ENCODE data around the gene KCNC1.

KCNC1 gene

DNA sequence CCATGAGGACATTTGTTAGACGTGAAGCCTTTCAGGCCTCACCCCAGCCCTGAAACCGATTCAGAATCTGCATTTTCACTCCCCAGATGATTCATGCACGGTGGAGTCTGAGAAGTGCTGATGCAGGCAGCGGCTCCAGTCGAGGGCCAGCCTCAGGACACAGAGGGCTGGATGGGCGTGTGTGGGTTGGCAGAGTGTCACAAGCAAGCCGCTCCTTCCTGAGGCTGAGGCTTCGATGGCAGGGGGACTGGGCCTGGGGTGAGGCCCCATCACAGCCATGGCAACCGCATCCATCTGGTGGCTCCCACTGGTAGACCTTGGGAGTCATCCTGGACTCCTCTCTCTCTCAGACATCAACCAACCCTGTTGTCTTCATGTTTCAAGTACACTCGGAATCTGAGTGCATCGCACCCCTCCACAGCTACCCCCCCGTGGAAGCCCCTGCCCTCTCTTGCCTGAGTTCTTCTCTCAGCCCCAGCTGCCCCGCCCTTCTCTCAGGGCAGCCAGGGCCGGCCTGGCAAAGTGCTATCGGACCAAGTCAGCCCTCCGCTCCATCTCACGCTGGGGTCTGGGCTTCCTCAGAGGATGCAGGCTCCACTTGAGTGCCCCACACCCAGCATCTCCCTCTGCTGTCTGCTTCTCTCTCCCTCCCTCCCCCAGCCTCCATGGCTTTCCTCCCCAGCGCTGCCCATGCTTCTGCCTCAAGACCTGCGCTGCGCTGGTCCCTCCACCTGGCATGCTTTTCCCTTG, 10.6 kb downstream of the KCNC1 start:
- Histone ChIP-seq H3K27me3 (ENCODE audit: control insufficient read depth in 1 of 2, insufficient read depth in 2 of 2, low read length in 2 of 2) (no peaks in the 10 kb centered on the region), H3K9ac (ENCODE audit: low read depth in 1 of 2, low read length in 2 of 2) (no peak overlapping the region), H3K4me3 (ENCODE audit: low read depth in 1 of 2, low read length in 2 of 2) (no peak overlapping the region), H3K27ac (ENCODE audit: low read depth, low read length) (no peak overlapping the region), H3K4me1 (ENCODE audit: control insufficient read depth in 1 of 2, insufficient read depth in 2 of 2, low read length in 2 of 2) (peaks cover 0 to under 1% of the 10 kb centered on the region in 2 donors), H3K9me3 (ENCODE audit: control insufficient read depth in 1 of 2, low read length in 2 of 2) (no peaks in the 10 kb centered on the region), H3K36me3 (ENCODE audit: control insufficient read depth in 1 of 2, insufficient read depth in 2 of 2, low read length in 2 of 2) (no peaks in the 10 kb centered on the region)

DNA sequence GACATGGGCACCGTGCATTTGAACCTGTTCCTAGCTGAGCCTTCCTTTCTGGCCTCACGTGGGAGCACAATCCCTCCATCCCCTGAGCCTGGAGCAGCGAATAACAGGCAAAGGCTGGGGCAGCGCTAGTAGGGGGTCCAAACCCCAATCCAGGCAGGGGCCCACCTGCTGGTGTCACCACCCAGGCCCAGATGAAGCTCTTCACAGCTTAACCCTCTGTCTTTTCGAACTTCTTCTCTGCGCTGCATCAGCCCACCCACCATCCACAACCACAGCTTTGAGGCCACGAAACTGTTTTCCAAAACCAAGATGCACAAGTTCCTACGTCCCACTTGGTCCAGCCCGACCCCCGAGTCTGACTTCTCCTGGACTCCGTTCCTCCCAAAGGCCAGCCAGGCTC, 11.5 kb downstream of the KCNC1 start:
- H3K9me3 ChIP-seq (ENCODE audit: control insufficient read depth in 1 of 2, low read length in 2 of 2) = no peaks in the 10 kb centered on the region
- no peaks in the 10 kb centered on the region for H3K36me3 ChIP-seq (ENCODE audit: control insufficient read depth in 1 of 2, insufficient read depth in 2 of 2, low read length in 2 of 2)
- no peak overlapping the region for H3K27ac ChIP-seq (ENCODE audit: low read depth, low read length)
- H3K27me3 ChIP-seq (ENCODE audit: control insufficient read depth in 1 of 2, insufficient read depth in 2 of 2, low read length in 2 of 2) = no peaks in the 10 kb centered on the region
- no peak overlapping the region for H3K9ac ChIP-seq (ENCODE audit: low read depth in 1 of 2, low read length in 2 of 2)
- peaks cover 0 to 10% of the 10 kb centered on the region in 2 donors for H3K4me1 ChIP-seq (ENCODE audit: control insufficient read depth in 1 of 2, insufficient read depth in 2 of 2, low read length in 2 of 2)
- H3K4me3 ChIP-seq (ENCODE audit: low read depth in 1 of 2, low read length in 2 of 2) = no peak overlapping the region

DNA sequence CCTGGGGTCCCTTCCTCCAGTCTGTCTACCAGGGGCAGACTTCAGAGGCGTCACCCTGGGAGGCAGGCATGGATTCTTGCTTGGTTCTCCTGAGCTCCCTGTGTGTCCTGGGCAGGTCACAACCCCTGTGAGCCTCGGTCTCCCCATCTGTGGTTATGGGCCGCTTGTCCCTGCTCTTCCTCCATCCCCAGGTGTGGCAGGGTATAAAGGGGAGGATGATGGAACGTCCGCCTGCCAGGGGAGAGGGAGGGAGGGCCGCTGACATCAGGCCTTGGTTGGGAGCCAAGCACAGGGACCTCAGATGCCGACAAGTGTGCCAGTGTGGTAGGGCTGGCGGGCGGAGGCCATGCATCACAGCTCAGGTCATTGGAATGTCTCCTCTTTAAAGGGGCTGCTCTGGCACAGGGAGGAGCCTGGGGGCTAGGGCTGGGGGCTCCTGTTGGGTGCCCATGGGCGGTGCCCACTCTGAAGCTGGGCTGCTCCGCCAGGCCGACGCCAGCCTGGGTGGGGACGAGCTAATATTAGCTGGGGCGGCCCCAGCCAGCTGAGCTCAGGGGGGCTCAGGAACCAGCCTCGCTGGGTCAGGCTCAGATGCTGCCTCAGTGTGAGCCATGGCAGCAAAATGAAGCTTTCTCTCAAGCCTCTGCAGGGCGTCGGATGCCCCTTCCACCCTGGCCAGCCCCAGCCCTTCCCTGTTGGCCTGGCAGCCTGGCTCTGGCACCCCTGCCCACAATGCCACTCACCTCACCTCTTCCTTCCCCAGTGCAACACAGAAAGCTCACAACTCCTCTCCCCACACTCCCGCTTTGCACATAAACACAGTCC, 12.8 kb downstream of the KCNC1 start:
- Histone ChIP-seq H3K9ac (ENCODE audit: low read depth in 1 of 2, low read length in 2 of 2) (no peak overlapping the region), H3K27me3 (ENCODE audit: control insufficient read depth in 1 of 2, insufficient read depth in 2 of 2, low read length in 2 of 2) (no peaks in the 10 kb centered on the region), H3K27ac (ENCODE audit: low read depth, low read length) (no peak overlapping the region), H3K36me3 (ENCODE audit: control insufficient read depth in 1 of 2, insufficient read depth in 2 of 2, low read length in 2 of 2) (no peaks in the 10 kb centered on the region), H3K4me1 (ENCODE audit: control insufficient read depth in 1 of 2, insufficient read depth in 2 of 2, low read length in 2 of 2) (peaks cover 0 to 10% of the 10 kb centered on the region in 2 donors), H3K4me3 (ENCODE audit: low read depth in 1 of 2, low read length in 2 of 2) (no peak overlapping the region), H3K9me3 (ENCODE audit: control insufficient read depth in 1 of 2, low read length in 2 of 2) (no peaks in the 10 kb centered on the region)

DNA sequence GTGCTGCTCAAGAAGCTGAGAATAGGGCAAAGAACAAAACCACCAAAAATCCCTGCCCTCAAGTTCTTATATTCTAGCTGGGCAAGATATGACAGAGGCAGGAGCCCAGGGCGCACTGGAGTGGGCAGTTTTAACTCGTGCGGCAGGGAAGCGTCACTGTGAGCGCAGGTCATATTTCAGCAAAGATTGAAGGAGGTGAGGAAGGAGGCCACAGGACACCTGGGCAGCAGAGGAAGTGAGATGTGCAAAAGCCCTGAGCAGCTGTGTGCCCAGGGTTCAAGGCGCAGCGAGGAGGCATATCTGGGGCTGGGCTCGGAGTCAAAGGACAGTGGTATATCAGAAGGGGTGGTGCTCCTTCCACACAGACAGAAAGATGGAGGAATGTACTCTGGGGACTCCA, 13.5 kb downstream of the KCNC1 start:
- Histone ChIP-seq H3K4me1 (ENCODE audit: control insufficient read depth in 1 of 2, insufficient read depth in 2 of 2, low read length in 2 of 2) (peaks cover 0 to 10% of the 10 kb centered on the region in 2 donors), H3K9ac (ENCODE audit: low read depth in 1 of 2, low read length in 2 of 2) (no peak overlapping the region), H3K27ac (ENCODE audit: low read depth, low read length) (no peak overlapping the region), H3K4me3 (ENCODE audit: low read depth in 1 of 2, low read length in 2 of 2) (no peak overlapping the region), H3K36me3 (ENCODE audit: control insufficient read depth in 1 of 2, insufficient read depth in 2 of 2, low read length in 2 of 2) (no peaks in the 10 kb centered on the region), H3K9me3 (ENCODE audit: control insufficient read depth in 1 of 2, low read length in 2 of 2) (no peaks in the 10 kb centered on the region), H3K27me3 (ENCODE audit: control insufficient read depth in 1 of 2, insufficient read depth in 2 of 2, low read length in 2 of 2) (no peaks in the 10 kb centered on the region)

DNA sequence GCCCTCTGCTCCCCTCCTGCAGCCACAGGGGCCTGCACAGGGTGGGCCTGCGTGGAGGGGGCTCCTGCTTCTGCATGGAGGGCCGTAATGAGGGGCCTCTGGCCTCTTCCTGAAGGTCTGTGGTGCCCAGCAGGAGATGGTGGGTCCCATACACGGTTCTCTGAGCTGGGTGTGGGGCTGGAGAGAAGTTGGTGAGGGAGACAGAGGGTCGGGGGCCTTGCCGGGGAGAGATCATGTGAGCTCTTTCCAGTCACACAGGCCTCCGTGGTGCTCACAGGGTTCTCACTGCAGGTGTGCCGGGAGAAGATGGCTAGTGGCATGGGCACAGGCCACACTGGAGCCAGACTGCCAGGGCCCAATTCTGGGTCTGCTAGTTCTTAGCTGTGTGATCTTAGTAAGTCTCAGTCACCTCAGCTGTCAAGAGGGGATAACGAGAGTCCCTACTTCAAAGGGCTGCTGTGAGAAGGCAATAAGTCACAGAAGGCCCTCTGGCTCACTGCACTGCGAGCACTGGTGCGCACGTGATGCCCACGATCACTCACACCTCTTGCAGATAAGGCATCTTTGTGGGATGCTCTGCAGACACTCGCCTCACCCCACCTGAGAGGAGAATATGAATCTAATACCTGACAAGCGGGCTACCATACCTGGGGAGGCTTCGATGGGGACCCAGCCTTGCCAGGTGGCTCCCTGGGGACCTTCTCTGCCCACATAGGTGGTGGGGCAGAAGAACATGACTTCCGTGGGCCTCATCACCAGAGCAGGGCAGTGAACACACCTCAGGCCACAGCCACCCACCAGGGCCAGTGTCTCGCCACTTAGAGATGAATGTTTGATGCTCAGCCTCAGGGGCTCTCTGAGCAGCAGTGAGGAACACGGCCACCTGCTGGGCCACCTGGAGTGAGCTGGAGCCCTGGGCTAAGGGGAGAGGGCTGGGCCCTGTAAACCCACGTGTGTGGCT, 14.5 kb downstream of the KCNC1 start:
- no peaks in the 10 kb centered on the region for H3K27me3 ChIP-seq (ENCODE audit: control insufficient read depth in 1 of 2, insufficient read depth in 2 of 2, low read length in 2 of 2)
- H3K27ac ChIP-seq (ENCODE audit: low read depth, low read length) = no peak overlapping the region
- no peaks in the 10 kb centered on the region for H3K9me3 ChIP-seq (ENCODE audit: control insufficient read depth in 1 of 2, low read length in 2 of 2)
- no peaks in the 10 kb centered on the region for H3K36me3 ChIP-seq (ENCODE audit: control insufficient read depth in 1 of 2, insufficient read depth in 2 of 2, low read length in 2 of 2)
- H3K4me1 ChIP-seq (ENCODE audit: control insufficient read depth in 1 of 2, insufficient read depth in 2 of 2, low read length in 2 of 2) = peaks cover 0 to 10% of the 10 kb centered on the region in 2 donors
- no peak overlapping the region for H3K4me3 ChIP-seq (ENCODE audit: low read depth in 1 of 2, low read length in 2 of 2)
- H3K9ac ChIP-seq (ENCODE audit: low read depth in 1 of 2, low read length in 2 of 2) = no peak overlapping the region

DNA sequence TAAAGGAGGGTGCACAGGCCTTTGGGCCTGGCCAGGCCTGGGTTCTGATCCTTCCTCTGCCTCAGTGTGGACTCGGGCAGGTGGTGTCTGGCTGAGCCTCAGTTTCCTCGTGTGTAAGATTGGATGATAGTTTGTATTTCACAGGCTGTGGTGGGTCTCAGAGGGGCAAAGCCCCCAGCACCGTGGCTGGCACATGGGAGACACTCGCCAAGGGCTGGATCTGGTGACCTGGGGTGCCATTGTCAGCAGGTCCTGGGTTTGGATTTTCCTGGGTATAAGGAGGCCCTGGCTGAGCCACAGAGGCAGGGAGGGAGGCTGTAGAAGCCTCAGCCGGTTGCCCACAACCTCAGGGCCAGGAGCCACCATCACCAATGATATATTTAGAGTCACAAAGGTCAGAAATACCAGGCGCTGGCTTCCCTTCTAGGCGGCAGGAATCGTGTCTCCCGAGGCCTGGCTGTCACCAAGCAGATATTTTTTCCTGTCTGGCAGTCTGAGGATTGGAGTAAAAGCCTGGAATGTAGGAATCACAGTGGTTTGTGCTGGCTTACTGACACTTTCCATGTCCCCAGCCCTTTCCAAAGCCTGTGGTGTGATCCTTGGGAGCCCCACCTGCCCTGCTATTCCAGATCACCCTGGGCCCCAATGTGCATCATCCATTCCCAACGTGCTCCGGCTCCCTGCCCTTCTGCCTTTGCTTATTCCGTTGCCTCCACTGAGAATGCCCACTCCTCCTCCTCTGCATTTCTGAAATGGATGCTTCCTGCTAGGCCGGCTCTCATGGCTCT, 15.6 kb downstream of the KCNC1 start:
- H3K4me3 ChIP-seq (ENCODE audit: low read depth in 1 of 2, low read length in 2 of 2) = no peak overlapping the region
- no peaks in the 10 kb centered on the region for H3K9me3 ChIP-seq (ENCODE audit: control insufficient read depth in 1 of 2, low read length in 2 of 2)
- peaks cover 0 to 10% of the 10 kb centered on the region in 2 donors for H3K4me1 ChIP-seq (ENCODE audit: control insufficient read depth in 1 of 2, insufficient read depth in 2 of 2, low read length in 2 of 2)
- H3K27me3 ChIP-seq (ENCODE audit: control insufficient read depth in 1 of 2, insufficient read depth in 2 of 2, low read length in 2 of 2) = no peaks in the 10 kb centered on the region
- no peaks in the 10 kb centered on the region for H3K36me3 ChIP-seq (ENCODE audit: control insufficient read depth in 1 of 2, insufficient read depth in 2 of 2, low read length in 2 of 2)
- H3K27ac ChIP-seq (ENCODE audit: low read depth, low read length) = no peak overlapping the region
- H3K9ac ChIP-seq (ENCODE audit: low read depth in 1 of 2, low read length in 2 of 2) = no peak overlapping the region

DNA sequence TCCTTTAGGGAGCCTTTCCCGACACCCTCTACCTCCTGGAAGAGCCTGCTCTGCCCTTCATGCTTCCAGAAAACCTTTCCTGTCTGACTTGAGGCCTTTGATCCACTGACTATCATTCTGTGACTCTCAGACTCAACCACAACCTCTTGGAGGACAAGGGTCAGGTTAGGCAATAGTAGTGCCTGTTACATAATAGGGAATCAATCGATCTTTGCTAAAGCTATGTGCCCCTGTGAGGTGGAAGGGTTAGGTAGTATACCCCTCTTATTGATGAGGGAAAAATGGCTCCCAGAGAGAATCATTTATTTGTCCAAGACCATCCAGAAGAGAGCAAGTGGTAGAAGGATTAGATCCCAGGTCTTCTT, 16.2 kb downstream of the KCNC1 start:
- no peak overlapping the region for H3K4me3 ChIP-seq (ENCODE audit: low read depth in 1 of 2, low read length in 2 of 2)
- no peaks in the 10 kb centered on the region for H3K27me3 ChIP-seq (ENCODE audit: control insufficient read depth in 1 of 2, insufficient read depth in 2 of 2, low read length in 2 of 2)
- H3K27ac ChIP-seq (ENCODE audit: low read depth, low read length) = no peak overlapping the region
- H3K9me3 ChIP-seq (ENCODE audit: control insufficient read depth in 1 of 2, low read length in 2 of 2) = no peaks in the 10 kb centered on the region
- no peak overlapping the region for H3K9ac ChIP-seq (ENCODE audit: low read depth in 1 of 2, low read length in 2 of 2)
- H3K36me3 ChIP-seq (ENCODE audit: control insufficient read depth in 1 of 2, insufficient read depth in 2 of 2, low read length in 2 of 2) = no peaks in the 10 kb centered on the region
- H3K4me1 ChIP-seq (ENCODE audit: control insufficient read depth in 1 of 2, insufficient read depth in 2 of 2, low read length in 2 of 2) = peaks cover 0 to 10% of the 10 kb centered on the region in 2 donors

DNA sequence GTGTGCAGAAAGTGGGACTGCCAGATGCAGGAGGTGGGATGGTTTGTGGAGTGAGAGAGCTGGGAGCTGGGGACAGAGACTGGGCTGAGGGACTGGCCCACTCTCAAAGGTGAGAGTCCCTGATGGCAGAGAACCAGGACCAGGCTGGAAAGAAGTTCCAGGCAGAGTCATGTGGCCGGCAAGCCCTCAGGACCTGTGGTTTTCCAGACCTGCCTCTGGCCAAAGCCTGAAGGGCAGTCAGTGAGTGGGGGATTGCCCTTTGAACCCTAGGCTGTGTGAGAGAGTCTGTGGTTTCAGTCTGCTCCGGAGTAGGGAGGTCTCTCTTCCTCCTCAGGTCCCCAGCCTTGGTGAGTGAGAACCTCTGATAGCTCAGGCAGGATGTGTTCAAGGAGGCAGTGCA, 17.0 kb downstream of the KCNC1 start:
- H3K27me3 ChIP-seq (ENCODE audit: control insufficient read depth in 1 of 2, insufficient read depth in 2 of 2, low read length in 2 of 2) = no peaks in the 10 kb centered on the region
- H3K4me1 ChIP-seq (ENCODE audit: control insufficient read depth in 1 of 2, insufficient read depth in 2 of 2, low read length in 2 of 2) = peaks cover 0 to 10% of the 10 kb centered on the region in 2 donors
- no peaks in the 10 kb centered on the region for H3K36me3 ChIP-seq (ENCODE audit: control insufficient read depth in 1 of 2, insufficient read depth in 2 of 2, low read length in 2 of 2)
- H3K27ac ChIP-seq (ENCODE audit: low read depth, low read length) = no peak overlapping the region
- no peak overlapping the region for H3K9ac ChIP-seq (ENCODE audit: low read depth in 1 of 2, low read length in 2 of 2)
- H3K4me3 ChIP-seq (ENCODE audit: low read depth in 1 of 2, low read length in 2 of 2) = no peak overlapping the region
- no peaks in the 10 kb centered on the region for H3K9me3 ChIP-seq (ENCODE audit: control insufficient read depth in 1 of 2, low read length in 2 of 2)

DNA sequence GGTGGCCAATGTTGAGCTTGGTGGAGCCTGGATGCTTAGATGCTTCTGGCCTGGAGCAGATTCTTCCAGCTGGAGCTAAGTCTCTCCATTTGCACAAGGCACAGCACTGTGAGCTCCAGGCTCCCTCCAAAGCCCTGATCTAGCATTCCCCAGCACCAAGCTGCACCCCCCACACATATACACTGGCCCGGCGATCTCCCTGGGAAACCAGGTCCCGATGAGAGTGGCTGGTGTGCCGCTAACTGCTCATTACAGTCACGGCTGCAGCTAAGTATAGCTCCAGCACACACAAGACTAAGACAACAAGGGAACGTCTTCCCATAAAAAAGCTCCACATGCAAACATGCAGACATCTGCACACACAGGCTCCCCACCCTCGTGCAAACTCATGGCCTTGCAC, 17.6 kb downstream of the KCNC1 start:
- no peaks in the 10 kb centered on the region for H3K27me3 ChIP-seq (ENCODE audit: control insufficient read depth in 1 of 2, insufficient read depth in 2 of 2, low read length in 2 of 2)
- H3K36me3 ChIP-seq (ENCODE audit: control insufficient read depth in 1 of 2, insufficient read depth in 2 of 2, low read length in 2 of 2) = no peaks in the 10 kb centered on the region
- H3K4me1 ChIP-seq (ENCODE audit: control insufficient read depth in 1 of 2, insufficient read depth in 2 of 2, low read length in 2 of 2) = peaks cover 0 to 10% of the 10 kb centered on the region in 2 donors
- no peaks in the 10 kb centered on the region for H3K9me3 ChIP-seq (ENCODE audit: control insufficient read depth in 1 of 2, low read length in 2 of 2)
- no peak overlapping the region for H3K9ac ChIP-seq (ENCODE audit: low read depth in 1 of 2, low read length in 2 of 2)
- no peak overlapping the region for H3K4me3 ChIP-seq (ENCODE audit: low read depth in 1 of 2, low read length in 2 of 2)
- no peak overlapping the region for H3K27ac ChIP-seq (ENCODE audit: low read depth, low read length)

Data from duodenal mucosa (tissue), 2 donors.